ENCODE data around the gene SLC38A6.

The SLC38A6 gene

DNA sequence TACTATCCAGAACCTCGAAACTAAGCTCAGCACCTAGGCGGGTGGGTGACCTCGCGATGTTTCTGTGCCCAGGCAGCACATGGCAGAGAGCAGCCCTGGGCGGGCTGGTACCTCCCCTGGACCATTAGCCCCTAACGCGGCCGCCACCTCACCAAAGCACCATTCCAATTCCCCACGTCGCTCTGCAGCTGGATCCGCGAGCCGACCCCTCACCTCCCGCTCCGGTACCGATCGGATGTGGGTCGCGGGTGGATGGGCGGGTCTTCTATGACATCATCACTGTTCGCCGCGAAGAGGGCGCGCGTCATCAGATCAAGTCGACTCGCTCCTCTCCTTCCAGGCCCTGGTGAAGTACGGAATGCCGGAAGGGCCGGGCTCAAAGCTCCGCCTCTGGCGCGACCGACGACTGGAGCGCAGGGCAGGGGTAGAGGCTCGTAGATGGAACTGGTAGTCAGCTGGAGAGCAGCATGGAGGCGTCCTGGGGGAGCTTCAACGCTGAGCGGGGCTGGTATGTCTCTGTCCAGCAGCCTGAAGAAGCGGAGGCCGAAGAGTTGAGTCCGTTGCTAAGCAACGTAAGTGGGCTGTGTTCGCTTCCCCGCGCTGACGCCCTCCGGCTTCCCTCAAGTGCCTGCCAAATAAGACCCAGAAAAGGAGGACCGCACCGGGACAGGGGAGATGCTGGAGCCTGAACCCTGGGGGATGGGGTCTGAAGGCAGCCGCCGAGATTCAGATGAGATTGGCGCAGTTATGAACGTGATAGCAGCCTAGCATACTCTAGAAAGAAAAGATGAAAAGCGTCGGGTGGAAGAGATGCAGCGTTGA, at the start of gene SLC38A6, which contains the start of gene TRMT5:
Gene SLC38A6, plus strand, starts transcription at position 435 of the 822 bp plus-strand sequence. Its CDS starts 33 bp downstream, at position 468.
Gene TRMT5, minus strand, starts transcription at position 269 of the 822 bp plus-strand sequence. Its CDS starts 106 bp downstream, at position 163.
- DNase-seq (ENCODE audit: extremely low read depth in 1 of 2, low read depth in 1 of 2): peak; percentile 76 to 82

DNA sequence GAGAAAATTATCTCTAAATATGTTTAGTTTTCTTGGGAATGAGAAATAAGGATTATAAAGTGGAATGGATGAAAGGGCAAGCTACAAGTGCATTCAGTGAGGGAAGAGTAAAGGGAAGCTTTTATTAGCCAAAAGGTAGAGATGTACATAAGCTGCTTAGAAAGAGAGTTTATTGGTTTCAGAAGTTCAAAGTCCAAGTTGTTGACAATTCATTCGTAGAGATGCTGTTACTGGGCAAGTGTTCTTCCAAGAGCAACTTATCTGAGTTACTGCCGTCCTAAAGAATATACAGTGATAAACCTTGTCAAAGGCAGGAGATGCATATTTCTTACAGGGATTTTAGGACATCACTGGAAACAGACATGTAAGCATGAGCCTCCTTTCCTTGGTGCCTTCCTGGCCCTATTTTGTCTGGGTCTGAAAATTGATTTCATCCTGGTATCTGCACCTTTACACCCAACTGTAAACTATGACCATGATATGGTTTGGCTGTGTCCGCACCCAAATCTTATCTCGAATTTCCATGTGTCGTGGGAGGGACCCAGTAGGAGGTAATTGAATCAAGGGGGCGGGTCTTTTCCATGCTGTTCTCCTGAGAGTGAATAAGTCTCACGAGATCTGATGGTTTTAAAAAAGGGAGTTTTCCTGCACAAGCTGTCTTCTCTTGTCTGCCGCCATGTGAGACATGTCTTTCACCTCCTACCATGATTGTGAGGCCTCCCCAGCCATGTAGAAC, 47.0 kb upstream of the SLC38A6 start:
- no peak for DNase-seq (ENCODE audit: extremely low read depth in 1 of 2, low read depth in 1 of 2)

DNA sequence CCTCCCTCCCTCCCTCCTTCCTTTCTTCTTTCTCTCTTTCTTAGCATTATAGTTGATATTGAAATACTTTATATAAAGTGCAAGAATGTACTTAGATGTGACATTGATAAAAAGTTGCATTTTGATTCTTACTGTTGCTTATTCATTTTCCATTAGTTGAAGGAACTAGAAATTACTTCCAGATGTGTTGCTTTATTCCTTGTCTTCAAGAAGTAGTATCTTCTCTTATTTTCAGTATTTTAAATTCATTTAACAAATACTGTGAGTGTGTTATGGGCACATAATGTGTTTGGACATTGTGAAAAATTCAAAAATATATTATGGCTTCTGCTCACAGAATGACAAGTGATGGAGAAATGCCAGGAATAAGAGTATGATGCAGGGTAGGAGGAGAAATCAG, 45.7 kb upstream of the SLC38A6 start:
- DNase-seq (ENCODE audit: extremely low read depth in 1 of 2, low read depth in 1 of 2): no peak

DNA sequence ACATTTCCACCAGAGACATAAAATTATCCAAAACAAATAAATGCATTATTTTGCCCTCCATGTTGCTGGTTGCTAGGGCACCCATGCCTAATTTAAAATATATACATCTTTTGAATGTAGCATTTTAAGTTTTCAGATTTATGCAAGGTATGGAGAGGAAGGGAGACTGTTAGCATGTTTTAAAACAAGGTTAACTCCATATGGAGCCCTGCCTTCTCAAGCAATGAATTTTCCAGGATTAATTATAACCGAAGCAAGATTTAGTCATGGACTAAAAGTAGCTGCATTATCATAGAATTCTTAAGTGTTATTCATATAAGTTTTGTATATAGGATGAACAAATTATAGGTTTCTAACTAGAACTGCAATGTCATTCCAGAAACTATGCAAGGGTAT, 37.4 kb upstream of the SLC38A6 start:
- no peak for DNase-seq (ENCODE audit: extremely low read depth in 1 of 2, low read depth in 1 of 2)

DNA sequence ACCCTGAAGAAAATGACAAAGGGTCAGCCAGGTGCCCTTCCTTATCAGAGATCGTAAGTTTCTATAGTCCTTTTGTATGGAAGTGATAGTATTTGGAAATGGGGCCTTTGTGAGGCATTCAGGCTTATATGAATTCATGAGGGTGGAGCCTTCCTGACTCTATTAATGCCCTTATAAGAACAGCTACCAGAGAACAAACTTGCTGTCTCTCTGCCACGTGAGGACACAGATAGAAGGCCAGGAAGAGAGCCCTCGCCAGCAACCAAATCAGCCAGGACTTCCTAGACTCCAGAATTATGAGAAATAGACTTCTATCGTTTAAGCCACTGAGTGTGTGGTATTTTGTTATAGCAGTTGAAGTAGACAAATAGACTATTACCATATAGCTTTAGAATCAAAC, 36.8 kb upstream of the SLC38A6 start:
- DNase-seq (ENCODE audit: extremely low read depth in 1 of 2, low read depth in 1 of 2): no peak

DNA sequence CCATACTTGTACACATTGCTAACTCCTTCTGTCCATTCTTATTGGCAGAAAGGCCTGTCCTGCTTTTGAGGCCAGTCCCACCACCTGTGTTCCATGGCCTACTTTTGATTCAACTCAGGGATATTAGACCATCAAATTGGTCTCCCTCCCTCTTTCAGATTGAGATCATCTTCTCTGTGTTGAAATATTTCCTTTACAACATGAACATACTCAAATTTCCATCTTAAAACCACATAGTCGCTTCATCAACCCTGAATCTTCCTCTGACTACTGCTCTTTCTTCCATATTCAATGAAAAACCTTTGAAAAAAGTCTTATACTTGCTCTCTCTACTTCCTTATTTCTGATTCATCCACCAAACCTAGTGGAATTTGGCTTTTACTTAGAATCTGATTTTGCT, 35.1 kb upstream of the SLC38A6 start:
- DNase-seq (ENCODE audit: extremely low read depth in 1 of 2, low read depth in 1 of 2): no peak

DNA sequence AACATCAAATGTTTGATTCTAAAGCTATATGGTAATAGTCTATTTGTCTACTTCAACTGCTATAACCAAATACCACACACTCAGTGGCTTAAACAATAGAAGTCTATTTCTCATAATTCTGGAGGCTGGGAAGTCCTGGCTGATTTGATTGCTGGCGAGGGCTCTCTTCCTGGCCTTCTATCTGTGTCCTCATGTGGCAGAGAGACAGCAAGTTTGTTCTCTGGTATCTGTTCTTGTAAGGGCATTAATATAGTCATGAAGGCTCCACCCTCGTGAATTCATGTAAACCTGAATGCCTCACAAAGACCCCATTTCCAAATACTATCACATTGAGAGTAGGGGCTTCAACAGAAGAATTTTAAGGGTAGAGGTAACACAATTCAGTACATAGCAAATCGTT, 34.3 kb upstream of the SLC38A6 start:
- no peak for DNase-seq (ENCODE audit: extremely low read depth in 1 of 2, low read depth in 1 of 2)

DNA sequence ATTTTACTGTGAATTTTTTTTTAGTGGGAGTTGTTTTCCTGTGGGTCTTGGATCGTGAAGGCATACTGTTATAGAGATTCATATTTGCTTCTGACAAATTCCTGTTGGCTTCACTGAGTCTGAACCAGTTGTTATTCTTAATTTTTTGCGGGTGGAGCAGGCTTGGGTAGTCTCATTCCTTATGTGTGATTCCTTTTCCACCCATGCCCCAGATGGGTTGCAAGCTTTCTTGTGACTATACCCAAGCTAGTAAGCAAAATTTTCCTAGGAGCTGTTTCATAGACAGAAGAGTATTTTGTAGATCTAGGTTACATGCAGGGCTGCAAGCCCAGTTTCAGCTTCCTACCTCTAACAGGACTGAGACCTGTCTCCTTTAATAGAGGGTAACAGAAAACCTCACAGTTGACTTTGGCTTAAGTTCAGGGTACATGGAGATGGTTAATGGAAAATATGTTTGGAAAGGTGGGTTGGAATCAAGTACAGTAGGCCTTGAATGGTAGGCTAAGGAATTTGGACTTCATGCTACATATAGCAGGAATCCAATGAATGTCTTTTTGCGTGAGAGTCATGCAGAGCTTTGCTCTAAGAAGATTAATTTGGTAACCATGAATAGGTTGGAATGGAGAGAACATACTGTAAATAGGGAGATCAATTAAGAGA, 29.1 kb upstream of the SLC38A6 start:
- DNase-seq (ENCODE audit: extremely low read depth in 1 of 2, low read depth in 1 of 2): no peak

DNA sequence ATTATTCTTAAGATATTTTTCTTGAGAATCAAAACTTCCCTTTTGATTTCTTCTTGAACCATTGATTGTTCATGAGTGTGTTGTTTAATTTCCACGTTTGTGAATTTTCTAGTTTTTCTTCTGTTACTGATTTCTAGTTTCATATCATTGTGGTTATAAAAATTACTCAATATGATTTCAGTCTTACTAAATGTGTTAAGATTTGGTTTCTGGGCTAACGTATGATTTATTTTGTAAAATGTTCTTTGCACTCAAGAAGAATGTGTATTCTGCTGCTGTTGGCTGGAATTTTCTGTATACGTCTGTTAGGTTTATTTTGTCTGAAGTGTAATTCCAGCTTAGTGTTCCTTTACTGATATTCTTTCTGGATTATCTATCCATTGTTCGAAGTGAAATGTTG, 24.8 kb upstream of the SLC38A6 start:
- no peak for DNase-seq (ENCODE audit: extremely low read depth in 1 of 2, low read depth in 1 of 2)

DNA sequence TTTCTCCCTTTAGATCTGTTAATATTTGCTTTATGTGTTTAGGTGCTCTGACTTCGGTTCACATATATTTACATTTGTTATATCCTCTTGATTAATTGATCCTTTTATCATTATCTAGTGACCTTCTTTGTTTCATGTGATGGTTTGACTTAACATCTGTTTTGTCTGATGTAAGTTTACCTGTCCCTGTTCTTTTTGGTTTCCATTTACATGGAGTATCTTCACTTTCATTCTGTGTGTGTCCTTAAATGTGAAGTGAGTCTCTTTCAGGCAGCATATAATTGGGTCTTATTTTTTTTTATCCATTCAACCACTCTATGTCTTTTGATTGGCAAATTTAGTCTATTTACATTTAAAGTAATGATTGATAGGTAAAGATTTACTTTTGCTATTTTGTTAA, 24.4 kb upstream of the SLC38A6 start:
- no peak for DNase-seq (ENCODE audit: extremely low read depth in 1 of 2, low read depth in 1 of 2)

DNA sequence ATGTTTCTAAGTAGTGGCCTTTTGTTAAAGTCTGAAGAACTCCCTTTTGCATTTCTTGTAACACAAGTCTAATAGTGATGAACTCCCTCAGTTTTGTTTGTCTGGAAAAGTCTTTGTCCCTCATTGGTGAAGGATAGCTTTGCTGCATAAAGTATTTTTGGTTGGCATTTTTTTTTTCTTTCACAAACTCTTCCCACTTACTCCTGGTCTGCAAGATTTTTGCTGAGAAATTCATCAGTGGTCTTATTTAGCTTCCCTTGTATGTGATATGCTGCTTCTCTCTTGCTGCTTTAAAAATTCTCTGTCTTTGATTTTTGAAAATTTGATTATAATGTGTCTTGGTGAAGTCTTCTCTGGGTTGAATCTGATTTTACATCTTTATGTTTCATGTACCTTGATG, 22.9 kb upstream of the SLC38A6 start:
- DNase-seq (ENCODE audit: extremely low read depth in 1 of 2, low read depth in 1 of 2): no peak

DNA sequence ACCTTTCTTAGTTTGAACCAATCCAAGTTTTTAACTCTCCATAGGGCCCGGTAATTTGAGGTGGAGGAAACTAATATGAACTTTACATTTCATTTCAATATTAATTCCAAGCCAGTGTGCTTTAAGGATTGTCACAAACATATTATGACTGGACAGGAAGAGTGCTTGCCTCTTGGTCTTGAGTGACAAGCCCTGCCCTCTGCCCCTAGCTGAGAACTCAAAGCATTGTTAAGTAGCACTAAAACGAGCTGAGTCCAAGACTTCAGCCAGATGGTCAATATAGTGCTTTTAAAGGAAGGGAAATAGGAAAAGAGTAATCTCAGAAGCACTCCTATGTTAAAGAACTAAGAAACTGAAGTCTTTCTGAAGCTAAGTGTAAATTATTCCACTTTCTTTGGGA, 17.3 kb upstream of the SLC38A6 start:
- no peak for DNase-seq (ENCODE audit: extremely low read depth in 1 of 2, low read depth in 1 of 2)

DNA sequence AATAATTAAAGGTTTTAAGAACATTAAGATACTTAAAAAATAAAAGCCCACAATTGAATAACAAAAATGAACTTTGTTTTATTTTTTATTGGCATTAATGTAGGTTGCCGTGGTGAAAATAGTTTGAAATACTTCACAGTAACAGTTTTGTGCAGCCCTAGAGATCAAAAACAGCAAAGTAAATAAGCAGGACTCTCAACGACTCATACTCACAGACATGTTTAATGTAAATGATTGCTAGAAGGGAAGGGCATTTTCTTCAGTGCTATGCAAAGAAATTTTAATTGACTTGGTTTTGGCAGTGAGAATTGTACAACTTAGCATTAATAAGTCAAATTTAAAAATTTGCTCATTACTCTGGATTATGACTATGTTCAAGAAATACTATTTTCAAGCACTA, 16.1 kb upstream of the SLC38A6 start:
- no peak for DNase-seq (ENCODE audit: extremely low read depth in 1 of 2, low read depth in 1 of 2)

DNA sequence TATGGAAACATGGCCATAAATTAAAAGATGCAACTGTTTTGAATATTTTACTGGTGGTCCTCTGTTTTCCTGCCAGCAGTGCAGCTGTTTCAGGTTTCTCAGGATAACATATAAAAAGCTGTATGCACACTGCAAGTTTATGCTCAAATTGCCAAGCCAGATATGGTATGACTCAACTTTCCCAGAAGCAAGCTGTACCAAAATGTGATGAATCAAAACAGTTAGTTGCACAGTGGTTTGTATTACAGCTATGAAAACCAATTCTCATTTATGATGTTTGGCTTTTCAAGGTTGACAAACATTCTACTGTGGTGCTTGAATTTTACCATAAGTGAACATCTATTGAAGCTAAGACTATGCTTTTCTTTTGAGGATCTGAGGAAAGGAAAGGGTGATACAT, 15.6 kb upstream of the SLC38A6 start:
- no peak for DNase-seq (ENCODE audit: extremely low read depth in 1 of 2, low read depth in 1 of 2)

DNA sequence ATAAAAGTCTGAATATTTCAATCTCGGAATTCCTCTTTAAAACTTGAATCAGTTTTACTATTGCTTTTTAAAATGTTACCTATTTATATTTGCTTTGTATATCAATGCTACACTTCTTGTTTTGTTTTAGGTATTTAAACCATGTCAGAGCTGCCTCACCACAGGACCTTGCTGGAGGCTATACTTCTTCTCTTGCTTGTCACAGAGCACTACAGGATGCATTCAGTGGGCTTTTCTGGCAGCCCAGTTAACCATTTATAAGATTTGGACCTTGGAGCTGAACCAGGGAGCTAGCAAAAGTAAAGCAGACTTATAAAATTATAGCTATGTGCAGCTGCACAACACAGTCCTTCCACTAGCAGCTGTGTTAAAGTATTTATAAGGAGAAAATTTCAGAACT, 12.9 kb upstream of the SLC38A6 start:
- no peak for DNase-seq (ENCODE audit: extremely low read depth in 1 of 2, low read depth in 1 of 2)

DNA sequence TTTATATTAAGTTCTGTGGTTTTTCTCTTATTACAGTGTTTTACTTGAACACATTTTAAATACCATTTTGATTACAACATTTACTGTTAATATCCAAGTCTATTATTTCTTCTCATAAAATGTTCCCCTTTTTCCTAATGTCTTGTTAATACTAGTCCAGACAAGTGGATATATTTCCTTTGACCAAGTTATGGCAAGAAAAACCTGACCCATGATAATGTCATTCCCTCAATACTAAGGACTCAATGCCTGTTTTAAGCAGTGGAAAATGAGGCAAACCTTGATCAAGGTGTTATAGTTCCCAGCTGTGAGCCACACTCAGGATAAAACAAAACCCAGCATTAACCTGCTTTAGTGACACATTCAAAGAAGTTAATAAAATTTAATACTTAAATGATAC, 12.4 kb upstream of the SLC38A6 start:
- DNase-seq (ENCODE audit: extremely low read depth in 1 of 2, low read depth in 1 of 2): no peak

DNA sequence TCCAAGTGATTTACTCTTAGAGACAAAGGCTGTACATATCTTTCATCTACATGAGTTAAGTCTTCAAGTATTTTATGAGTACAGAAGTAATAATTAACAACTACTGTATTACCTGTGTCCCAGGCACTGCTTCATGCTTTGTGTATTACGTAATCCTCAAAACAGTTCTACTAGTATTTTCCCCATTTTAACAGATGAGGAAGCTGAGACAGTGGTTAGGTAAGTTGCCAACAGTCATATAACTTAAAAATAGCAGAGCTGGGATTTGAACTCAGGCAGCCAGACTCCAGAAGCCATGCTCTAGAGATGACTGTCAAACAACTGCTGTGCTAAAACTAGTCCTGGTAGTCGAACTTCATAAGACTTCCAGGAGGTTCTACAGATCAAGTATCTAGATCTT, 10.9 kb upstream of the SLC38A6 start:
- DNase-seq (ENCODE audit: extremely low read depth in 1 of 2, low read depth in 1 of 2): no peak

DNA sequence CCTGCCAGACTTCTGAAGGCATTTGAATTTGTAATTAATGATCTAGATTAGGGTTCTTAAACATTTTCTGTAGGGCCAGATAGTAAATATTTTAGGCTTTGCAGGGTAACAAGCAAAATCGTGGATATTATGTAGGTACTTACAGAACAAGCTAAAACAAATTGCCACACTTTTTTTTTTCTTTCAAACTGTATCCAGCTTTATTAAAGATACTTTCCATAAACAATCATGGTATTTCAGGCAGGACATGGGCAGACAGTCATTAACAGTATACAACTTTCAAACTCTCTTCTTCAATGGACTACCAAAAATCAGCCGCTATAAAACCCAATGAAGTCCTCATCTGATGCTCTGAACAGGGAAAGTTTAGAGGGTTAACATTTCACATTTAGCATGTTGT, 9.8 kb upstream of the SLC38A6 start:
- DNase-seq (ENCODE audit: extremely low read depth in 1 of 2, low read depth in 1 of 2): no peak

DNA sequence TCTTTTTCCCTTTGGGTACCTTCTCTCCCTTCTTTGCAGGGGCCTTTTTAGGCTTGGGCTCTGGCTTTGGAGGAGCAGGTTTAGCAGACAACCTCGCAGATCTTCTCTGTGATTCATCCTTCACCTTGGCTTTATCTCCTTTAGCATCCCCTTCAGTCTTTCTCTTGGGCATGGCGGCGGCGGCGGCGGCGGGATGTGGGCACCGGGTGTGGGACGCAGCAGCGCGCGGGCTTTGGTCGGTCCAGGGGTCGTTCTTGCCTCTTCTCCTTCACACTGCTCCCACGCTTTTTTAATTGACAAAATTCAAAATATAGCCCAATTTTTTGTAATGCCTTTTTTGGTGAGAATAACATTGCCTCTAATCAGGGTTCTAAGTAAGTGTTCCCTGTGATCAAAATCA, 8.8 kb upstream of the SLC38A6 start:
- no peak for DNase-seq (ENCODE audit: extremely low read depth in 1 of 2, low read depth in 1 of 2)

DNA sequence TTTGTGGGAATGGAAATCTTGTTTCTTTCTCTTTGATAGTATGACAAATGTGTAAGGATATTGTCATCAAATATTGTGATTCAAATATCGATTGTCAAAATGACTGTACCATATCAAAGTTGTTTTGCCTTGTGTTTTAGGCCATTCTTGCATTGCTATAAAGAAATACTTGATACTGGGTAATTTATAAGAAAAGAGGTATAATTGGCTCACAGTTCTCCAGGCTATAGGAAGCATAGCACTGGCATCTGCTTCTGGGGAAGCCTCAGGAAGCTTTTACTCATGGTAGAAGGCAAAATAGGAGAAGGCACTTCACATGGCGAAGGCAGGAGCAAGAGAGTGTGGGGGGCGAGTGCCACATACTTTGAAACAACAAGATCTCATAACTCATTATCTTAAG, 8.0 kb upstream of the SLC38A6 start:
- no peak for DNase-seq (ENCODE audit: extremely low read depth in 1 of 2, low read depth in 1 of 2)

DNA sequence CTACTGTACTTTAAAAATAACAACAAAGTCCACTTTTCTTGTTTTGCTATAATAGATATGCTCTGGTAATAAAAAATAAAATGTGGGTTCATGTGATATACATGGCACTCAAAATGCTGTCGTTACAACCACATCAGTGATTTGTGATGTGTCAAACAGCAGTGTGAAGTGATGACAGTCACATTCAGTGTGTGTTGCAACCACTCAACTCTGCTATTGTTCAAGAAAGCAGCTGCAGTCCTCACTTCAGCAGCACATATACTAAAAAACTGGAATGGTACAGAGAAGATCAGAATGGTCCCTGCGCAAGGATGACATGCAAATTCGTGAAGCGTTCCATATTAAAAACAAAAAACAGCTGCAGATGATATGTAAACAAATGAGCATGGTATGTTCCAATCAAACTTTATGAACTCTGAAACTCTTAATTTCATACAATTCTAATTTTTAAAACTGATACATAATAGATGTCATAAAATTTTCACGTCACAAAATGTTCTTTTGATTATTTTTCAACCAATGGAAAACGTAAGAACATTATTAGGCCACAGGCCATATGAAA, 6.9 kb upstream of the SLC38A6 start:
- DNase-seq (ENCODE audit: extremely low read depth in 1 of 2, low read depth in 1 of 2): no peak

Measured in activated CD8-positive, alpha-beta memory T cell treated with anti-CD3 and anti-CD28 coated beads for 1 hour (primary cell).